ENCODE data around the gene PREX1. TPM values are rescaled to one million over a fixed set of nuclear protein-coding genes. Genes with fewer than 3 reads are reported as not detected.

Gene PREX1
- total RNA-seq, 4 donors from 2014 or later, result 7.5 to 10.9 (median 9.1) TPM

DNA sequence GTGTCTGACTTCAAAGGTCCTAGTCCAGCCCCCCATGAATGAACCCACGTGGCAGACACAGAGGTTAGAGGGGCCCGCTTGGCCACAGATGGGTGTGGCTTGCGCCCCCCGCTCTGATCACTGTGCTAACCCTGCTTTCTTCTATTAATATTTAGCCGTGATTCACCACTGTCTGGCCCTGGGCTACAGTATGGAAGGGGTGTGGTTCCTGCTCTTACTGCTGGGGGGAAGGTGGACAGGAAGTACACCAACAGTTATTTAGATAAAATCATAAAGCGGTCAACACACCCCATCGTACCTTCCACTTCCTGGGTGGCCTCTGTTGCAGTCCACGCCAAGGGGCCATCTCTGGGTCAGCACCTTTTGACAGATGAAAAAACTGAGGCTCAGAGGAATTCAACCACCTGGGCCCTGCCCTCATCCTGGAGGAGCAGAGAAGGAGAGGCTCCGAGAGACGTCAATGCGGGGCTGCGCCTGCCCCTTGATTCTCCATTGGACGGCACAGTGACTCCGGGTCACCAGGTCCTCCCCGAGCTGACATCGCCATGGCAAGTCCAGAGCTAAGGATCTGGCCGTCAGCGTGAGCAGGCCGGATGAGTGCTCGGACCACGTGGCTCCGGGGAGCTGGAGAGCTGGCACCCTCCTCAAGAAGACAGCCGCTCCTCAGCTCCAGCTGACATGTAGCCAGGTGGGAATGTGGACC is 206.3 kb downstream of the PREX1 start:
- no peak for ATAC-seq
- Histone ChIP-seq H3K27ac (no peak overlapping the region), H3K4me3 (no peak overlapping the region), H3K27me3 (no peaks in the 10 kb centered on the region), H3K4me1 (peaks cover 5 to 11% of the 10 kb centered on the region in 2 donors), H3K36me3 (no peaks in the 10 kb centered on the region), H3K9me3 (no peaks in the 10 kb centered on the region)
- DNase-seq, result no peak
- intact Hi-C loops (cut with DNase I; ENCODE audit: low total_unique reads), result loop anchor here (1.0 to 2.0 kb wide), 2 partner anchors 943 to 958 kb away; no protein-coding TSS in a partner anchor
- in situ Hi-C loops (cut with MboI; ENCODE audit: low sequenced_read_pairs in 4 of 4), result loop anchor here in 3 of 4 donors (25.0 kb wide), 2 partner anchors 834 to 1434 kb away; partner anchors contain the start of gene SULF2 (in 1 of the 3)
- TF ChIP-seq CTCF (IDR thresholded peaks at IDR 0.05 in 4 of 5, conservative IDR thresholded peaks at IDR 0.05 in 1 of 5) (peak in 1 of 5 experiments; percentile 0), POLR2A (IDR thresholded peaks at IDR 0.05) (no peak)

GRCh38 chr20:48620507-48621375 is 207.1 kb downstream of the PREX1 start:
- peaks cover 5 to 11% of the 10 kb centered on the region in 2 donors for H3K4me1 ChIP-seq
- H3K27ac ChIP-seq, result no peak overlapping the region
- H3K27me3 ChIP-seq, result no peaks in the 10 kb centered on the region
- in situ Hi-C loops (cut with MboI; ENCODE audit: low sequenced_read_pairs in 4 of 4), result loop anchor here in 3 of 4 donors (25.0 kb wide), 2 partner anchors 833 to 1433 kb away; partner anchors contain the start of gene SULF2 (in 1 of the 3)
- DNase-seq, result peak; percentile 51 to 78
- intact Hi-C loops (cut with DNase I; ENCODE audit: low total_unique reads), result loop anchor here (1.0 to 2.0 kb wide), 3 partner anchors 834 to 957 kb away; no protein-coding TSS in a partner anchor
- H3K4me3 ChIP-seq, result peak overlapping the region; percentile 2 to 33 (median 16)
- peak; percentile 87 to 90 for ATAC-seq
- H3K36me3 ChIP-seq, result no peaks in the 10 kb centered on the region
- H3K9me3 ChIP-seq, result no peaks in the 10 kb centered on the region
- no peak for TF ChIP-seq POLR2A (IDR thresholded peaks at IDR 0.05)
- peak; percentile 83 to 90 (median 86) for TF ChIP-seq CTCF (IDR thresholded peaks at IDR 0.05 in 4 of 5, conservative IDR thresholded peaks at IDR 0.05 in 1 of 5)

DNA sequence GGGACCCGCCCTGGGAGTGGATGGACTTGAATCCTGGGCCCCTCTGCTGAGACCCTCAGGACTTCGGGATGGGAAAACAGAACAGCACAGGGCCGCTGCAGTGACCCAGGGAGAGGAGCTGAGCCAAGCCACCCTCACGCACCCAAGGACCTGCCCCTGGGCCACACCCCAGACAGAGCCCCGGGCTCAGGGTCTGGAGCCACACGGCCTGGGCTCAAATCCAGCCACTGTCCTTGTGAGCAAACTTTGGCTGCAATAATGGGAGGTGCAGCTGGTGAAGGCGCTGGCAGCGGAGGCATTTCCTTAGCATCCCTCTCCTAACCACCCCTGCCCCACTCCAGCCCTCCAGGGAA is 207.7 kb downstream of the PREX1 start:
- Histone ChIP-seq H3K4me3 (no peak overlapping the region), H3K9me3 (no peaks in the 10 kb centered on the region), H3K27ac (no peak overlapping the region), H3K36me3 (no peaks in the 10 kb centered on the region), H3K4me1 (peaks cover 5 to 11% of the 10 kb centered on the region in 2 donors), H3K27me3 (no peaks in the 10 kb centered on the region)
- no peak for DNase-seq
- TF ChIP-seq CTCF (IDR thresholded peaks at IDR 0.05 in 4 of 5, conservative IDR thresholded peaks at IDR 0.05 in 1 of 5), result no peak
- TF ChIP-seq POLR2A (IDR thresholded peaks at IDR 0.05), result no peak
- intact Hi-C loops (cut with DNase I; ENCODE audit: low total_unique reads) (loop anchor here (1.0 to 2.0 kb wide), 2 partner anchors 834 to 941 kb away; no protein-coding TSS in a partner anchor), in situ Hi-C loops (cut with MboI; ENCODE audit: low sequenced_read_pairs in 4 of 4) (loop anchor here in 3 of 4 donors (25.0 kb wide), 2 partner anchors 833 to 1433 kb away; partner anchors contain the start of gene SULF2 (in 1 of the 3))
- peak in 1 of 2 donors; percentile 15 for ATAC-seq

- no peak overlapping the region for H3K27ac ChIP-seq
- DNase-seq (peak in 1 of 2 donors; percentile 11), ATAC-seq (no peak)
- H3K36me3 ChIP-seq, result no peaks in the 10 kb centered on the region
- no peak overlapping the region for H3K4me3 ChIP-seq
- H3K27me3 ChIP-seq, result no peaks in the 10 kb centered on the region
- peaks cover 5 to 11% of the 10 kb centered on the region in 2 donors for H3K4me1 ChIP-seq
- no peaks in the 10 kb centered on the region for H3K9me3 ChIP-seq
- intact Hi-C loops (cut with DNase I; ENCODE audit: low total_unique reads) (loop anchor here (1.0 to 2.0 kb wide), 2 partner anchors 833 to 941 kb away; no protein-coding TSS in a partner anchor), in situ Hi-C loops (cut with MboI; ENCODE audit: low sequenced_read_pairs in 4 of 4) (loop anchor here (5.0 to 25.0 kb wide), 8 partner anchors 832 to 1432 kb away; partner anchors contain the start of gene SULF2 (in 3 of the 4))
- TF ChIP-seq CTCF (IDR thresholded peaks at IDR 0.05 in 4 of 5, conservative IDR thresholded peaks at IDR 0.05 in 1 of 5) (no peak), POLR2A (IDR thresholded peaks at IDR 0.05) (no peak)
These were observed 208.4 kb downstream of the PREX1 start for GRCh38 chr20:48619126-48620101.

All from gastrocnemius medialis (tissue), 4 donors.